C4-2B (cell line): Measurements from ENCODE around the gene MGAT1.

Source experiments
- ZFX ChIP-seq: fragments of 450-650 bp; IDR thresholded peaks from 2 replicates; pipeline ENCODE4 v1.6.1; 2017
- TF ChIP-seq, protein P1 (sequence below): fragments of 450-650 bp; conservative IDR thresholded peaks from 2 replicates; pipeline ENCODE4 v1.5.1; 2017; ENCODE audit warnings: mild to moderate bottlenecking

- TF ChIP-seq, protein P1, sequence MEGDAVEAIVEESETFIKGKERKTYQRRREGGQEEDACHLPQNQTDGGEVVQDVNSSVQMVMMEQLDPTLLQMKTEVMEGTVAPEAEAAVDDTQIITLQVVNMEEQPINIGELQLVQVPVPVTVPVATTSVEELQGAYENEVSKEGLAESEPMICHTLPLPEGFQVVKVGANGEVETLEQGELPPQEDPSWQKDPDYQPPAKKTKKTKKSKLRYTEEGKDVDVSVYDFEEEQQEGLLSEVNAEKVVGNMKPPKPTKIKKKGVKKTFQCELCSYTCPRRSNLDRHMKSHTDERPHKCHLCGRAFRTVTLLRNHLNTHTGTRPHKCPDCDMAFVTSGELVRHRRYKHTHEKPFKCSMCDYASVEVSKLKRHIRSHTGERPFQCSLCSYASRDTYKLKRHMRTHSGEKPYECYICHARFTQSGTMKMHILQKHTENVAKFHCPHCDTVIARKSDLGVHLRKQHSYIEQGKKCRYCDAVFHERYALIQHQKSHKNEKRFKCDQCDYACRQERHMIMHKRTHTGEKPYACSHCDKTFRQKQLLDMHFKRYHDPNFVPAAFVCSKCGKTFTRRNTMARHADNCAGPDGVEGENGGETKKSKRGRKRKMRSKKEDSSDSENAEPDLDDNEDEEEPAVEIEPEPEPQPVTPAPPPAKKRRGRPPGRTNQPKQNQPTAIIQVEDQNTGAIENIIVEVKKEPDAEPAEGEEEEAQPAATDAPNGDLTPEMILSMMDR = no peak
- no peak for TF ChIP-seq ZFX
These were observed 58.4 kb downstream of the MGAT1 start for GRCh38 chr5:180744253-180744652.
